Activated B cell treated with CpG ODN at 0.5 μM for 24 hours (primary cell): ENCODE data around the gene TPRN. TPM values are rescaled to one million over a fixed set of nuclear protein-coding genes. Genes with fewer than 3 reads are reported as not detected.
A peak's percentile ranks its signal among the peaks of the same experiment; 100 is the strongest.

Experiments
- ATAC-seq: fragments of 200-7000 bp; cut with Tn5 transposase; one replicate; pipeline ENCODE4 v1.10.0; 2021; ENCODE audit warnings: low read depth, mild to moderate bottlenecking, moderate library complexity
- CTCF ChIA-PET: fragments of 350-600 bp; sonication (Branson Sonifier 250); formaldehyde crosslinking; loops from one replicate; lab custom pipeline; 2021; ENCODE audit warnings: antibody characterized with exemption; lab: Charles Lee
- POLR2A ChIA-PET: fragments of 350-600 bp; sonication (Branson Sonifier 250); formaldehyde crosslinking; loops from one replicate; lab custom pipeline; 2021; ENCODE audit warnings: antibody characterized with exemption; lab: Charles Lee
- DNase-seq: peaks from one replicate; pipeline ENCODE4 v3.0.0; 2022
- H3K27ac Mint-ChIP-seq: one replicate; pipeline ENCODE4 v1.8.0; 2020; ENCODE audit warnings: mixed read lengths
- H3K27me3 Mint-ChIP-seq: one replicate; pipeline ENCODE4 v1.8.0; 2021; ENCODE audit warnings: mixed read lengths
- H3K36me3 Mint-ChIP-seq: one replicate; pipeline ENCODE4 v1.8.0; 2021; ENCODE audit warnings: low read depth, mixed read lengths
- H3K4me1 Mint-ChIP-seq: one replicate; pipeline ENCODE4 v1.8.0; 2021; ENCODE audit warnings: mixed read lengths
- H3K4me3 Mint-ChIP-seq: one replicate; pipeline ENCODE4 v1.8.0; 2020; ENCODE audit warnings: mild to moderate bottlenecking, mixed read lengths
- H3K9me3 Mint-ChIP-seq: one replicate; pipeline ENCODE4 v1.8.0; 2020; ENCODE audit warnings: mixed read lengths
- intact Hi-C: fragments of 100-400 bp; cut with micrococcal nuclease; formaldehyde crosslinking; loops from one replicate; pipeline ENCODE4 v1.15.1; 2024
- total RNA-seq: library from RNA; stranded (reverse); gene quantifications from 2 replicates; pipeline ENCODE4 v1.2.3, GENCODE V29; 2022
- TF ChIP-seq, protein P1 (sequence below): fragments of 200-600 bp; IDR thresholded peaks from one replicate; pipeline ENCODE4 v1.8.0; 2022; ENCODE audit warnings: antibody characterized with exemption, mild to moderate bottlenecking

Gene TPRN, protein sequence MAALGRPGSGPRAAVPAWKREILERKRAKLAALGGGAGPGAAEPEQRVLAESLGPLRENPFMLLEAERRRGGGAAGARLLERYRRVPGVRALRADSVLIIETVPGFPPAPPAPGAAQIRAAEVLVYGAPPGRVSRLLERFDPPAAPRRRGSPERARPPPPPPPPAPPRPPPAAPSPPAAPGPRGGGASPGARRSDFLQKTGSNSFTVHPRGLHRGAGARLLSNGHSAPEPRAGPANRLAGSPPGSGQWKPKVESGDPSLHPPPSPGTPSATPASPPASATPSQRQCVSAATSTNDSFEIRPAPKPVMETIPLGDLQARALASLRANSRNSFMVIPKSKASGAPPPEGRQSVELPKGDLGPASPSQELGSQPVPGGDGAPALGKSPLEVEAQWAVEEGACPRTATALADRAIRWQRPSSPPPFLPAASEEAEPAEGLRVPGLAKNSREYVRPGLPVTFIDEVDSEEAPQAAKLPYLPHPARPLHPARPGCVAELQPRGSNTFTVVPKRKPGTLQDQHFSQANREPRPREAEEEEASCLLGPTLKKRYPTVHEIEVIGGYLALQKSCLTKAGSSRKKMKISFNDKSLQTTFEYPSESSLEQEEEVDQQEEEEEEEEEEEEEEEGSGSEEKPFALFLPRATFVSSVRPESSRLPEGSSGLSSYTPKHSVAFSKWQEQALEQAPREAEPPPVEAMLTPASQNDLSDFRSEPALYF
- total RNA-seq = 9.3 and 11.4 TPM in 2 replicates

DNA sequence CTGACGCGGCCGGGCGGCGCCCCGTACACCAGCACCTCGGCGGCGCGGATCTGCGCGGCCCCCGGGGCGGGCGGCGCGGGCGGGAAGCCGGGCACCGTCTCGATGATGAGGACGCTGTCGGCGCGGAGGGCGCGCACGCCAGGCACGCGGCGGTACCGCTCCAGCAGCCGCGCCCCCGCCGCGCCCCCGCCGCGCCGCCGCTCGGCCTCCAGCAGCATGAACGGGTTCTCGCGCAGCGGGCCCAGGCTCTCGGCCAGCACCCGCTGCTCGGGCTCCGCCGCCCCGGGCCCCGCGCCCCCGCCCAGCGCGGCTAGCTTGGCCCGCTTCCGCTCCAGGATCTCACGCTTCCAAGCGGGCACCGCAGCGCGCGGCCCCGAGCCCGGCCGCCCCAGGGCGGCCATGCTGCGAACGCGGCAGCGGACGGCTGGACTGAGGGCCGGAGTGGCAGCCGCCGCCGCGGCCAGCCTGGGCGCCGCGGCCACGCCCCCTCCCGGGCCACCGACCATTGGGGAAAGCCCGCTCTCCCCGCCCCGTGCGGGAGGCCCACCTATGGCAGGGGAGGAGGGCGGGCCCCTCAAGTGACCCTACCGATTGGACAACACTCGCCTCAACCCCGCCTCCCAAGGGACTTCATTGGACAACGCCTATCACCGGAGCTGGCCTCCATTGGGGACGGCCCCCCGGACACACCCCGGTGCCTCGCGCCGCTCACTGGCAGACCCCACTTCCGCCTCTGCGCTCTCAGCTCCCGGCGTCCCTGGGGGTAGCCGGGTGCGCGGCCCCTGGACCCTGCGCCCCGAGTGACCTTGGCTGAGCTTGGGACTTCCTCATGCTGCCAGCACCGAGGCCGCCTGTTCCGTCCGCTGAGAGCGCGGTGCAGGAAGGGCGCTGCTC, at the start of gene TPRN:
TPRN (minus strand) TSS at position 431 of the 894 bp plus-strand sequence; CDS start at position 401, 30 bp downstream.
- Mint-ChIP-seq H3K36me3 (peaks cover 8% of the 10 kb centered on the region), H3K27ac (peak within 1 kb of the TSS; percentile 79), H3K4me3 (peak within 1 kb of the TSS; percentile 83), H3K9me3 (no peaks in the 10 kb centered on the region), H3K27me3 (no peaks in the 10 kb centered on the region), H3K4me1 (peaks cover 39% of the 10 kb centered on the region)
- ChIA-PET POLR2A (interaction anchor here (0.5 to 3.8 kb wide), 22 partner anchors 8 to 459 kb away, joined by 3 to 53 read pairs (median 4); partner anchors contain the start of genes ANAPC2, MAN1B1, RNF208 and SAPCD2), CTCF (interaction anchor here (0.9 to 2.6 kb wide), 3 partner anchors 12 to 49 kb away, joined by 3 to 10 read pairs (median 4); partner anchors contain the start of genes ANAPC2 and SSNA1)
- ATAC-seq (peak; percentile 95), DNase-seq (peak; percentile 92)
- intact Hi-C loops = loop anchor here (1.0 to 2.0 kb wide), 7 partner anchors 12 to 82 kb away; partner anchors contain the start of genes ANAPC2, SSNA1 and TUBB4B
- TF ChIP-seq, protein P1, sequence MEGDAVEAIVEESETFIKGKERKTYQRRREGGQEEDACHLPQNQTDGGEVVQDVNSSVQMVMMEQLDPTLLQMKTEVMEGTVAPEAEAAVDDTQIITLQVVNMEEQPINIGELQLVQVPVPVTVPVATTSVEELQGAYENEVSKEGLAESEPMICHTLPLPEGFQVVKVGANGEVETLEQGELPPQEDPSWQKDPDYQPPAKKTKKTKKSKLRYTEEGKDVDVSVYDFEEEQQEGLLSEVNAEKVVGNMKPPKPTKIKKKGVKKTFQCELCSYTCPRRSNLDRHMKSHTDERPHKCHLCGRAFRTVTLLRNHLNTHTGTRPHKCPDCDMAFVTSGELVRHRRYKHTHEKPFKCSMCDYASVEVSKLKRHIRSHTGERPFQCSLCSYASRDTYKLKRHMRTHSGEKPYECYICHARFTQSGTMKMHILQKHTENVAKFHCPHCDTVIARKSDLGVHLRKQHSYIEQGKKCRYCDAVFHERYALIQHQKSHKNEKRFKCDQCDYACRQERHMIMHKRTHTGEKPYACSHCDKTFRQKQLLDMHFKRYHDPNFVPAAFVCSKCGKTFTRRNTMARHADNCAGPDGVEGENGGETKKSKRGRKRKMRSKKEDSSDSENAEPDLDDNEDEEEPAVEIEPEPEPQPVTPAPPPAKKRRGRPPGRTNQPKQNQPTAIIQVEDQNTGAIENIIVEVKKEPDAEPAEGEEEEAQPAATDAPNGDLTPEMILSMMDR = no peak

DNA sequence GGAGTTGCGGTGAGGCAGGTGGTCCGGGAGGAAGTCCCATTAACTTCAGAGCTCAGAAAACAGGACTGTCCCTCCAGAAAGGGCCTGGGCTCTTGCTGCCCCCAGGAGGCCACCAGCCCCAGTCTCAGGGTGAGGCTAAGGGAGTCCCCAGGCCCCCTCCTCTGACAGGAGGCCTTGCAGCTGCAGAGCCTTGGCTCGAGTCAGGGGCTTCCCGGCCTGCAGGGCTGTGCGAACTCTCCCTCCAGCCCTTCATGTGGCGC, 47.3 kb upstream of the TPRN start:
- intact Hi-C loops = no loop called here
- no peak for DNase-seq
- no peaks in the 10 kb centered on the region for H3K27me3 Mint-ChIP-seq
- ATAC-seq = no peak
- CTCF ChIA-PET = no interaction called here
- H3K27ac Mint-ChIP-seq = no peak overlapping the region
- H3K4me1 Mint-ChIP-seq = peaks cover 10% of the 10 kb centered on the region
- no peaks in the 10 kb centered on the region for H3K9me3 Mint-ChIP-seq
- POLR2A ChIA-PET = interaction anchor here (0.7 kb wide), 1 partner anchor 481 kb away, joined by 4 read pairs; no protein-coding TSS in a partner anchor
- H3K4me3 Mint-ChIP-seq = no peak overlapping the region
- peaks cover 14% of the 10 kb centered on the region for H3K36me3 Mint-ChIP-seq
- TF ChIP-seq, protein P1 = no peak

DNA sequence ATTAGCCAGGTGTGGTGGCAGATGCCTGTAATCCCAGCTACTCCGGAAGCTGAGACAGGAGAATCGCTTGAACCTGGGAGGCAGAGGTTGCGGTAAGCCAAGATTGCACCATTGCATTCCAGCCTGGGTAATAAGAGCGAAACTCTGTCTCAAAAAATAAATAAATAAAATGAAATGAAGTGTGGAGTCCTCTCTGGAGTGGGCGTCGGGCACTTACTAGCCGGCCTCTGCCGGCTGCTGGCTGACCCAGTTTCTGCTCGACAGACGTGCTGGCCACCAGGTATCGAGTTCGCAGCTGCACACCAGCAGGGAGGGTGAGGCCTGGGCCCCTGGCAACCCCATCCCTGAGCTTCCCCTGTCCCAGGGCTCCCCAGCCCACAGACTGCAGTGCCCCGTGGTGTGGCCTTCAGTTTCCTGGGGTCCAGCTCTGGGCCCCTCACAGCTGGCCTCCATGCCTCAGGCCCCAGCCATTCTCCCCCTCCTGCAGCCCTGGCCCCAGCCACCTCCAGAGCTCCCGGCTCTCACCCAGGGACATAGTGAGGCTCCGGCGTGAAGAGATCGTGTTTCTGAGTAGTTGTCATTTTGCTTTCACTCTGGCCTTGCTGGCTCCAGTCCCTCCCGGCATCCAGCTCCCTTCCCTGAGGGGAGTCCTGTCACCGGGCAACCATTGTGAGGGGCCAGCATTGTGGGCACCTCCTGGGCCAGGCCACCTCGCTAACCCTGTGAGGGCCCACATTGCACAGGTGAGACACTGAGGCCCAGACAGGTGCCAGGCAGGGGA, 46.8 kb upstream of the TPRN start:
- Mint-ChIP-seq H3K9me3 (no peaks in the 10 kb centered on the region), H3K4me1 (peaks cover 15% of the 10 kb centered on the region), H3K4me3 (no peak overlapping the region), H3K27me3 (no peaks in the 10 kb centered on the region), H3K36me3 (peaks cover 19% of the 10 kb centered on the region), H3K27ac (no peak overlapping the region)
- DNase-seq = no peak
- ChIA-PET POLR2A (interaction anchor here (0.7 kb wide), 1 partner anchor 161 kb away, joined by 3 read pairs; the partner anchor contains the start of gene MAN1B1), CTCF (no interaction called here)
- intact Hi-C loops = no loop called here
- no peak for ATAC-seq
- TF ChIP-seq, protein P1 = no peak

DNA sequence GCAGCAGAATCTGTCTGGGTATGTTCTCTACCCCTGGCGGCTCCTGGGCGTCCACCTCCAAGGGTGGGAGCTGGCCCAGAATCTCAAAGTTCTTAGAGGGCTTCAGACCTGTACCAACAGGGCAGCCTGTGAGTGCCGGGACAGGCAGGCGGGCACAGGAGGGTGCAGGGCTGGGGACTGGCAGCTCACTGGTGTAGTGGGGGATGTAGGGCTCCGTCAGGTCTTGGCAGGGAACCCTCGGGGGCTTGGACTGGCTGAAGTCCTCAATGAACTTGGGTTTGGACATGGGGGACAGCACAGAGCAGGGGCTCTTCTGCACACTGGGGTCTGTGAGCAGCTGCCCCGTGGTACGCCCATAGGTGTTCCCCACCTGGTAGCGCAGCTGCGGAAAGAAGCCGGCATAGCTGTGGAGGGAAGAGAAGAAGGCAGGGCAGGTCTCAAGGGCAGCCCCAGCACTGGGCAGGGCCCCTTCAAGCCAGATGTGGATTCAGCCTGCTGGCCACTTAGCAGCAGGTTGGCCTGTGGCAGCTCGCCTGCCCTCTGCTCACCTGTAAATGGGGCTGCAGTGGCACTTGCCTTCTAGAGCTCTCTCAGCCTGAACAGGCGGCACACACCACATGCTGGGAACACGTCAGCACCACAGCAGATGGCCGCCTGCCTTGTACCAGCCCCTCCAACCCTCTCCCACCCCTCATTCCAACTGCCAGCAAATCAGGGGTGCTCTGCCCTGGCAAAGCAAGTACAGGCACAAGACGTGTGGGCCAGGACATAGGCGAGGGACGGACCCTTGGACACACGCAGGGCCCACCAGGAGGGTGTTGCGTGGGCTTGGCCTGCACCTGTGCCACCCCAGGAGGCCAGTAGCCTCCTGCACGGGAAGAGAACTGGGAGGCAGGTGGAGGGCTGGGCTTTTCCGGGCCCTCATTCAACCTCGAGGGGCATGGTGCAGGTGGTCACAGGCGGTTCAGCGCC, 45.2 kb upstream of the TPRN start:
- no peaks in the 10 kb centered on the region for H3K9me3 Mint-ChIP-seq
- no peaks in the 10 kb centered on the region for H3K27me3 Mint-ChIP-seq
- ATAC-seq (no peak), DNase-seq (no peak)
- H3K36me3 Mint-ChIP-seq = peaks cover 25% of the 10 kb centered on the region
- POLR2A ChIA-PET = interaction anchor here (0.9 kb wide), 1 partner anchor 9 kb away, joined by 3 read pairs; the partner anchor contains the start of gene NELFB
- TF ChIP-seq, protein P1 = no peak
- intact Hi-C loops = no loop called here
- H3K4me1 Mint-ChIP-seq = peaks cover 24% of the 10 kb centered on the region
- H3K4me3 Mint-ChIP-seq = no peak overlapping the region
- H3K27ac Mint-ChIP-seq = no peak overlapping the region
- CTCF ChIA-PET = no interaction called here
